ENCODE results near the gene LGALS9.
"Not testable (repeated sequence)": the region's sequence is repeated elsewhere in the genome, so short reads cannot be mapped to it uniquely, and the experiment has no call there.

LGALS9 gene

DNA sequence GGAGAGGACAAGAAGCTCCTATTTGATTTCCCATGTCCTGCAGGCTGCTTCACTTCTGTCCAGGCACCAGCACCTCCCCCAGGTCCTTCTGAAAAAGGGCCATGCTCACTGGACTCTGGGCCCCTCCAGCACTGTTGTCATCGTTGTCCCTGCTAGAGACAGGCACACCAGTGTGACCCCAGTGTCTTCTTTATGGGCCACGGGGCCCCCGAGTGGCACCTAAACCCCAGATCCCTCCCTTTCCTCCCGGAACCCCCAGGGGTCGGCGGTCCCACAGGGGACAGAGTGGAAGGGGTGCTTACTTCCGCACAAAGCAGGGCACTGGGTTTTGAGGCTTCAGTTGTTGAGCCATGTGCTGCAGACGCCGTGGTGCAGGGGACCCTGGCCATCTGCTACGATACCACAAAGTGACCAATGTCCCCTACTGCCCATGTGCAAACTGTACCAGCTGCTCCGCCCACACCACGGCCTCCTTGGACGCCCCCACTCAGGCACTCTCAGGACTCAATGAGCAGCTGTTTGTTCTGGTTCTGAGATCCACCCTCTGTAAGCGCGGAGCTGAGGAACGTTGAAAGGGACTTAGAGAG is 24.6 kb downstream of the LGALS9 start:
- DNase-seq, result not testable (repeated sequence)

DNA sequence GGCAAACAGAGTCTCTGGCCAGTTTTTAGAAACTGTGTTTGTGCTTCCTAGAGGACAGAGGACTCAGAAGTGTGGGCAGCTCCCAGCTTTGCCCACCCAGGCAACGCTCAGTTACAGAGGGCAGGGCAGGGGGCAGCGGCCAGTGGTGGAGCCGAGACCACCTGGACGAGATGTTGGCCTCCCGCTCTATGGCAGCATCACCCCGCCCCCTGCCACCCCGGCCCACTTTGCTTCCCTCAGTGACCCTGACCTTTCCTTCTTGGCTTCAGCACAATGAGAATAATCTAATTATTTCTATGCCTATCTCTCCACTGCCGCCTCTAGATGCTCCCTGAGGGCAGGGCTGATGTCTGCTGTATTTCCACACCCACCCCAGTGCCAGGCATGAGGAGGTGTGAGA is 25.6 kb downstream of the LGALS9 start:
- not testable (repeated sequence) for DNase-seq

DNA sequence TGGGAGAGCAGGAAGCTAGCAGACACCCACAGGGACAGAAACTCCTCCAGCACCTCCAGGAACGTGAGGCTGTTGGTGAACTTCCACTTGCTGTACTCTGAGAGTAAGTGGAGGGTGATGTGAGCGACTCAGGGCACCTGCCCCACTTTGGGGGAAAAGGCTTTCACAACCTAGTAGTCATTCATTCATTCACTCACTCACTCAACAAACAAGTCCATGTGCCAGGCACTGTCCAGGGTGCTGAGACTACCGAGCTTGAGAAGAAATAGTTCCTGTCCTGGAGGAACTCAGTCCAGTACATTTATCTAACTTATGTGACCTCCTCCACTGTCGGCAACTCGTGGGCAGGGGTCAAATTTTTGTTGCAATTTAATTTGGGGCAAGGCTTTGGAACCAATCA is 26.6 kb downstream of the LGALS9 start:
- no peak for DNase-seq

DNA sequence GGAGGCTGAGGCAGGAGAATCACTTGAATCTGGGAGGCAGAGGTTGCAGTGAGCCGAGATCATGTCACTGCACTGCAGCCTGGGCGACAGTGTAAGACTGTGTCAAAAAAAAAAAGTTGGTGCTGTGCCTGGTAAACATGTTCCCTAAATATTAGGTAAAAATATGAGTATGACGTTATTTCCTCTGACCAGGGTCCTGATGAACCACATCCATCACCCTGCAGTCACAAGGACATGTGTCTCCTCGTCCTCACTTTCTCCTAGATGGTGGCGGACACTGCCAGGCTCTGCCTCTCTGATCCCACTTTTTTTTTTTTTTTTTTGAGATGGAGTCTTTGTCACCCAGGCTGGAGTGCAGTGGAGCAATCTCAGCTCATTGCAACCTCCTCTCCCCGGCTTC is 28.7 kb downstream of the LGALS9 start:
- no peak for DNase-seq

DNA sequence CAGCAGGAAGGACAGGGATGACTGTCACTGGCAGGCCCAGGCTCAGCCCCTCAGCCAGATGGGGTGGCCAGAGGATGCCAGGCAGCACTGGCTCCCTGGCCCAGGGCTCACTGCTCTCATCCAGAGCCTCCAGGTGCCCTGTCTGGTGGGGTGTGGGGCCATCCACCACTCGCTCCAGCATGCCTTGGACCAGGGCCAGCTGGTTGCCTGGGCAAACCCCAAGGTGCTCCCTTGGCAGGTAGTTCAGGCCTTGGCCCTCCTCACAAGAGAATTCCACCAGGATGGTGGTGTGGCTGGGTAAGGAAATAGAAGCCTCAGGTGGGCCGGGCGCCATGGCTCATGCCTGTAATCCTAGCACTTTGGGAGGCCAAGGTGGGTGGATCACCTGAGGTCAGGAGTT is 29.4 kb downstream of the LGALS9 start:
- DNase-seq, result no peak

DNA sequence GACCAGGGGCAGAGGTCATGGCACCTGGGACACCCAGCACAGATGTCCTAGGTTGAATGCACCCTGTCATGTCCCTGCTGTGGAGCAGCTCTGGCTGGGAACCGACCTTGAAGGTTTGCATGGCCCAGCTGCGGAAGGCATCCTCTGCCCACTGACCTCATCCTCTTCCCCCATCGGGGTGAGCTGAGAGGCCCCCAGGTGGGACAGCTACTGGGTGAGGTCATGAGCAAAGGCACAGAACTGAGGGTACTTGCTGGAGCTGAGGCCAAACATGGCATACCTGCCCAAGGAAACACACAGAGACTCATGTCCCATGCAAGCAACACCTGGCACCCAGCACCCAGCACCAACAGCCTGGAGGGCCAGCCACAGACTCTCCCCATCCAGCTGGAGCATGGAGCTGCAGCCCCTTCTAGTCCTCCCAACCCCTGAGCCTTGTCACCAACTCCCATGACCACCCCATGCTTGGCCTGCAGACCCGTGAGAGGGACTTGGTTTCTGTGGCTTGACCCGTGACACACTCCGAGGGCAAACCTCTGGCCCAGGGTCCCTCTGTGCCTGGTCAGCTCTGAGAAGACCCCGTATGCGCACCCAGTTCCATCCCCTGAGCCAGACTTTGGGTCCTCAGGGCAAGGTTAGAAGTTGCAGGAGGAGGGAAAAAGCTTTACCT is 33.1 kb downstream of the LGALS9 start:
- DNase-seq, result no peak

DNA sequence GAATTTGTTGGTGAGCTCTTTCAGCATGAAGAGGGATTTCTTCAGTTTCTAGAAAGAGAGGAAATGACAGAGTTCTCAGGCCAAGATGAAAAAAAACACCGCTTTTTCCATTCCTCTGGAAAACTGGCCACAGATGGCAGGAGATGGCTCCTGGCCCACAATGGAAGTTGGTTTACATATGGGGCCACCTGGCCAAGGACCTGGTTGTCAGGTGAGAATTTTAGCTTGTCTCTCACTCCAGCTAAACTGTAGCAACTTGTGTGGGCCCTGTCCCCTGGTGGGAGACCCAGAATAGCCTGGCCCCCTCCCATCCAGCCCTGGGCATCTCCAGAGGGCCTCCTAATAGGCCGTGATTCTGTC is 33.6 kb downstream of the LGALS9 start:
- no peak for DNase-seq

DNA sequence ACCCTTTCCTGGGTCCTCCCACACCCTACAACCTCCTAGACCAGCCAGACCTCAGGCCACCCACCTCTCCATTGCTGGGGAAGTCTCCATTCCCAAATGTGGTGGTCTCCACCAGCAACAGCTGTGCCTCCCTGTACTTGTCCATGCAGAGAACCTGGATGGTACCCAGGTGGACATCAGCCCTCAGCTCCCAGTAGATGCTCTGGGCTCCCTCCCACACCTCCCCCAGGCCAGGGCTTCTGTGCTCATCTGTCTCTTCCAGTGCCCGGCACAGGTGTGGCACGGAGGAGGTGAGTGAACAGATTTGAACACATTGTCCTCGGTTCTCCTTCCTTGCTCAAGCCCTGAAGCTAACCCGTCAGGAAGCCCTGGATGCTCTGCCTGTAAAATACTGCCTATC is 34.6 kb downstream of the LGALS9 start:
- DNase-seq, result no peak

DNA sequence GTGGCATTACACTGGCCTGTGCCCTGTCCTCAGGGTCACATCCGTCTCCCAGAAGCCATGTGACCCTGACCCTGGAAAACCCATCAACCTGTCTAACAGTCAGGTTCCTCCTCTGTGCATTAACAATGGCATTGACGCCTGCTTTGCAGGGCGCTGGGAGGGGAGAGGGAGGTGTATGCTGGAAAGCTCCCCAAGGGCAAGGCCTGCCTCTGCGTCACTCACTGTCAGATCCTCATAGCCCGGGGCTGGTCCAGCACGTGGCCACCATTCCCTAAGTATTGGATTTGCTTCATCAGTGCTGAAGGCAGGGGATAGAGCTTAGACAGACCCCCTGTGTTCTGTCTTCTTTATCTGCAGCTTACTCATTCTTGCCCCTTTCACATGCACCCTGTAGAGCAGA is 35.3 kb downstream of the LGALS9 start:
- DNase-seq, result not testable (repeated sequence)

DNA sequence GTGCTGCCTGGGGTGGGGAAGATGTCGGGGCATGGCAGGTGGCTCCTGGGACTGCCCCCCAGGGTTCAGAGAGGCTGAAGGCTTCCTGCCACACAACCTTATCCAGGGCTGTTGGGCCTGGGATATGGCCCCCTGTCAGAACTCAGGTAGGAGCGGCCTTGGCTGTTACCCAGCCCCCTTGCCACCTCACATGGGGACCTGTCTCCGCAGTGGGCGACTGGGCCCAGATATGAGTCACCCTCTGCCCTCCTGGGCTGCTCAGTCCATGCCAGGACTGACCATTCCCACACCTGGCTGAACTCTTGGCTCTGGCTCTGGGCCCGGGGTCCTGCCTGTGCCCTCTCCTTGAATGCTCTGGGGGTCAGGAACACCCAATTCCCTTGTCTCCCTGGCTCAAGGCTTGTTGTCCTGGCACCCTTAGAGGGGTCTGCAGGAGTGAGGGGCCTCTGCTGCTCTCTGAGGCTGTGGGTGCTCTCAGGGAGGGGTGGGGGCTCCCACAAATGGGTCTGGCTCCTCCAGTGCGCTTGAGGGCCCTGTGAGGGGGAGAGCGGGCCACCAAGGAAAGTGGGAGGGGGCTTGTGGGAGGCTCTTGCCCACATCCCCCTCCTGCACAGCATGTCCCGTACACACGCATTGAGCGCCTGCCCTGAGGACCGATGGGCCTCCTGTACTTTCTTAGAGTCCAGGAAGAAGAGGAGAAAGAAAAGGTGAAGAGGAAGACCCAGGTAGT is 36.0 kb downstream of the LGALS9 start:
- no peak for DNase-seq

DNA sequence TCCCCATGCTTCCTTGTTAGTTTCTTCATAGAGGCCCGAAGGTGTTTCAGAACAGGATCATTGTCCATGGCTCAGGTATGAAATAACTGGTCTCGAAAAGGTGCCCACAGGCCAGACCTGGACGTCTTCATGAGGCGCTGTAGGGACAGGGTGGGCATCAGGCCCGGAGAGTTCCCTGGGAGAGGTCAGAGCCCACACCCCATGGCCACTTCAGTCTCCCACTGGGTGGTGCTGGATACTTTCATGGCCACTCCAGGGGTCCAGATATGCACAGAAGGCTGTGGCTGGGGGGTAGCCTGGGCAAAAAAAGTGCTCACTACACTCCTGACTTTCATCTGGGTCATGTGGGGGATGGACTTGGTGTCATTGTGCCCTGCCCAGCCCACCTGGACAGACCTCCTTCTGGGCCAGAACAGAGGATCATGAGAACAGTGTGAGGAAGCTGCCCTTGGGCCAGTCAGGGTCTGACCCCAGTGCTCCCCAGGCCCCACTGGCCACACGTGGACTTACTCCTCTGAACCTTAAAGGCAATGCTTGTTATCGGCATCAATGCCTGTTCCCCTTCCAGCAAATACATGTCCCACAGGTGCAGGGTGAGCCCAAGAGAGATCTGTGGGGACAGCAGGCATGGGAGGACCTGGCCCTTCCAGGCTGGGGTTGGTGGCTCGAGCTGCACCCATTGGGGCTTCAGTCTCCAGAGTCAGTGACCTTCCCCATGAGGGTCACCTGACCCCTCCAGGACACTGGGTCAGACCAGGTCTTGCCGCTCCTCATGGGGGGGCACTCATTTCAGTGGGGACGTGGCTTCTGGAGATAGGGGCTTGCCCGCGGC is 36.9 kb downstream of the LGALS9 start:
- no peak for DNase-seq

DNA sequence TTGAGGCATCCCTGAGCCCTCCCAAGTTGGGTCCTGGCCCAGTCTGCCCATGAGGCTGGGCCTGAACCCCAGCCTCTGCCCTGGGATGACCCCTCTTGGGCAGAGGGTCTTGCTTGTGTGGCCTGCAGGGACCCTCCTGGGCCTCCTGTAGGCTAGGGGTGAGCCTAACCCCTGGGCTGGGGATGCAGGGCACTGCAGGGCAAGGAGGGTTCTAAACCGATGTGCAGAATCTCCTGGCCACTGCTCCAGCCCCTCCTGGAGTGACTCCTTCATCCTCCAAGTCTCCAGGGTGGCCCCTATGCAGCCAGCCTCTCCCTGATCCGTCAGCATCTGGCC is 37.5 kb downstream of the LGALS9 start:
- no peak for DNase-seq

DNA sequence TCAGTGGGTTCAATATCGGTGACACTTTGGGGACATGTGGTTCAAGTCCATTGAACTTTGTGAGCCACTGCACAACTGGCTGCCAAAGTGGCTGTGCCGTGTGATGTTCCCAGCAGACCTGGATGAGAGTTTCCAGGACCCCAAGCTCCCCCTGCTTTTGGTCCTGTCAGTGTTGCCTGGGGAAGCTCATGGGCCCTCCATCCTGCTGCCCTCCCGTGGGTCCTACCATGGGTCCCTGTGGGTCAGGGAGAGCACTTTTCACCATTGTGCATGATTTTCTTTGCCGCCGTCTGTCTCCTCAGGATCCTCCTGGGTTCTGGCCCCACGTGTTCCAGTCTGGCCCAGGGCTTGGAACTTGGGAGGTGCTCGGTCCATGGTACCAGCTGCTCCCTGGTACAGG is 38.1 kb downstream of the LGALS9 start:
- no peak for DNase-seq

DNA sequence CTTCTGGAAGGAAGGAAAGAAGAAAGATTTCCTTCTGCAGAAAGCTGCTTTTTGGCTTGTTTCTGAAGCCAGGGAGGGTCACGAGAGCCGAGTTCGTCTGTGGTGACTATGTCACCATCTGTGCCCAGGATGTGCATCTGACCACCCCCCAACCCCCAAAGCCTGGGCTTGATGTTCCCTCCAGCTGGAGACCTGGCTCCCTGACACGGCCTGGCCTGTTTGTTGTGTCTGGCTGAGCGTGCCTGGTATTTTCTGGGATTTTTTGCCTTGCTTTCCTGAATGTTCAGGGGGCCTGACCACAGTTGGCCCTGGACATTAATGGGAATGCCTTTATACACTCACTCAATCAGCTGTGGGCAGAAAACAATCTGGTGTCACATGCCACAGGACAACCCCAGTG is 38.9 kb downstream of the LGALS9 start:
- DNase-seq, result no peak

DNA sequence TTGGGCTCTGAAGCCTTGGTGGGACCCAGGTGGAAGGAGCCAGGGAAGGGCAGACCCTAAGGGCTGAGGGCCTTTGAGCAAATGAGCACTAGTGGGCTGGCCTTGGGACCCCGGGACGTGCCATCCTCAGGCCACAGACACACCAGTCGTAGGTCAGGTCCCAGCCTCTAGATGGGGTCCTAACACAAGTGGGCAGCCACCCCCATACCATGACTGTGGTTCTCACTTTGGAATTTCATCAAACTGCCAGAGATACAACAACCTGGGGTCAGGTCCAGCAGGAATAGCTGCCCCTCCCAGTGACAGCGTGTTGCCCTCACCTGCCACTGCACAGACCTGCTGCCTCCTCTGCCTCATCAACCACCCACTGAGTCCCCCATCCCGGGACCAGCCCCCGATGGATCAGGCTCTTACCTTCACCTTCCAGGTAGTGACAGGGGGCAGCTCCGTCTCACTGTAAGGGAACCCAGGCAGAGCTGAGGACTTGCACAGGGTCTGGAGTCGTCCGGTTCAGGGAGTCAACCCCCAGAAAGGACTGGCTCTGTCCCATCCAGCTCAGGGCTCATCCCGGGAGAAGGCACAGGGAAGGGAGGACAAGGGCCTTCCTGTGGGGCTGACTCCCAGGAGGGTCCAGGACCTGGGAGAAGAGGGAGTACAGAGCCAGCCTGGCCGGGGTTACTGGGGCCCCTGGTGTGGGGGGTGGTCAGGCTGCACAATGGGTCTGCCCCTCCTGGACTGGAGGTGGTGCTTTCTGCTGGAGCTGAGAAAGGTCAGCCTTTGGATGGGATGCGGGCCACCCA is 40.0 kb downstream of the LGALS9 start:
- no peak for DNase-seq

DNA sequence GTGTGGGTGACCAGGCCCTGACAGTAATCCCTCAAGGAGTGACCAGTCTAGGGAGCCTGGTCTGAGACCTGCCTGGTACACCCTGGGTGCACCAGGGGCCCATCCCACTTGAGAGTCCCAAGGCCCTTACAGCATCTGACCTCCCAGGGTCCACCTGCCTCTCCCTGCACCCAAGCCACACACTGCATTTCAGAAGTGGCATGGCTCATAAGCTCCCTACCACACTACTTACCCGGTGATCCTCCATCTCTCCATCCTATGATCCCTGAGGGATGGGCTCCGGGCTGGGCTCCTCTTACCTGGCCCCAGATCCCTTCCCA is 40.6 kb downstream of the LGALS9 start:
- DNase-seq, result no peak

DNA sequence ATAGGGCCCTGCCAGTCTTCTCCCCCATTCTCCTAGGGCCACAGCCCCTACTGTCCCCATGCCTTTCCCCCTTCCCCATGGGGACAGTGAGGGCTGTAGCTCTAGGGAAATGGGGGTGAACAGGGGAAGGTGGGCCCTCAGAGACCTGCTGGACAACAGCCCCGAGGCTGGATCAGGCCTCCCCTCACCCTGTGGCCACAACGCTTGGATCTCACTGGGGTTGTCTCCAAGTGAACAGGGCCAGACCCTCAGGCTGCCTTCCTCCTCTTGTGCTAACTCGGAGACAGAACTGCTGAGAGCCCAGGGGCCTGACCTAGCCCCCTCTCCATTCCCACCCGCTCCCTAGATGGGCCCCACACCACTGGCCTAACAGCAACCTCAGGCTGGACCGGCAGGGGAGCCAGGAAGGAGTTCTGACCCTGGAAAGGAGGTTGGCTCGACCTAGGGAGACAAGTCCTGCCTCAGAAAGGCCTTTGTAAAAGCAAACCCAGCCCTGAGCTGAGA is 41.0 kb downstream of the LGALS9 start:
- not testable (repeated sequence) for DNase-seq

DNA sequence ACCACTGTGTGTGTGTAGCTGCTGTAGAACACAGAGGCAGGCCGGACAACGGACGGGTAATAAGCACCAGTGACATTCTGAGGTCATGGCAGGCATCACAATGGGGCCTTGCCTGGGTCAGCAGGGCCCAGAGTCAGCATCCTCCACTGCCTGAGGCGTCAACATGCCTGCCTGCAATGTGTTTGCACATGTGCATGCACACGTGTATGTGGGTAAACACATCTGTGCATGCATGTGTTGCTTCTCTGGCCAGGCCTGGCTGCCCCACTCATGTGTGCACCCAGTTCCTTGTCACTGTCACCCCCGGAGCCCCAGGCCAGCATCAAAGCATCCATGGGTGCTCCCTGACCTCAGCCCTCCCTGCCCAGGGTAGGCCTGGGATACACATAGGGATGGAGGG is 43.3 kb downstream of the LGALS9 start:
- DNase-seq, result no peak

DNA sequence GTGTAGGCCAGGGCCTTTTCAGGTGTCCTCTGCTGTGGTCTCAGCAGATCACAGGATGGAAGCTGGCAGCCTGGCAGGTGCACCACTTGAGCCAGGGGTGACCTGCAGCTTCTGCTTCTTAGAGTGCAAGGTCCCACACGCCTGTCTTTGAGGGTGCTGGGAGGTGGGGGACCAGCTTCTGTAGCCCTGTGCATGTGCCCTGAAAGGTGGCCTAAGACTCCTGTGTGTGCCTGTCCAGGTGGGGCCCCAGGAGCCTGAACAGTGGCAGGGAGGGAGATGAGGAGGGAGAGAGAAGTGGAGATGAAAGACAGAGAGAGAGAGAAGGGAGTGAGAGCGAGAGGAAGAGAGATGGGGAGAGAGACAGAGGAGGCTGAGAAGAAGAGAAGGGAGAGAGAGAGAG is 46.2 kb downstream of the LGALS9 start:
- no peak for DNase-seq

DNA sequence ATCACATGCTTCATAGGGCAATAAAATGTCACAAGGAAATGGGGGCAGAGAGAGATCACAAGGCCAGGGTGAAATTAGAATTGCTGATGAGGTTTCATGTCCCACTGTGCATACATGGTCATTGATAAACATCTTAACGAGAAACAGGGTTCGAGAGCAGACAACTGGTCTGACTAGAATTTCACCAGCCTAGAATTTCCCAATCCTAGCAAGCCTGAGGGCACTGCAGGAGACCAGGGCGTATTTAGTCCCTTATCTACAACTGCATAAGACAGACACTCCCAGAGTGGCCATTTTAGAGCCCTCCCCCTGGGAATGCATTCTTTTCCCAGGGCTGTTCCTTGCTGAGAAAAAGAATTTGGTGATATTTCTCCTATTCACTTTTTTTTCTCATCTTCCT is 55.3 kb downstream of the LGALS9 start:
- DNase-seq, result not testable (repeated sequence)

DNA sequence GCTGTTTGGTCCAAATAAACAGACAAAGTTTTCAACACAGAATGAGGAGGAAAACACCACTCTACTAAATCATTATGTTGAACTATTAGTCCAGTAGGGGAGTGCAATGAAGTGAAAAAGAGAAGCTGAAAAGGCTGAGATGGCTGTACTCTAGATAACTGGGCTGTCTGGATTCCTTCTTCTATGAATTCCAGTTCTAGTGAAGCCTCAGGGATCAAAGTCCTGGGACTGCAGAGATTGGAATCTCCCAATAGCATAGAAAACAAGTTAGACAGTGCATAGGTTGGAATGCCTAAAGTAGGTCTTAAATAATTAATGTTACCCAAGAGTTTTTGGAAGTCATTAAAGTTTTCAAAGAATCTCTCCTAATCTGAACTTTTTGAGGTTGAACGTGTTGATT is 59.9 kb downstream of the LGALS9 start:
- DNase-seq, result no peak

DNA sequence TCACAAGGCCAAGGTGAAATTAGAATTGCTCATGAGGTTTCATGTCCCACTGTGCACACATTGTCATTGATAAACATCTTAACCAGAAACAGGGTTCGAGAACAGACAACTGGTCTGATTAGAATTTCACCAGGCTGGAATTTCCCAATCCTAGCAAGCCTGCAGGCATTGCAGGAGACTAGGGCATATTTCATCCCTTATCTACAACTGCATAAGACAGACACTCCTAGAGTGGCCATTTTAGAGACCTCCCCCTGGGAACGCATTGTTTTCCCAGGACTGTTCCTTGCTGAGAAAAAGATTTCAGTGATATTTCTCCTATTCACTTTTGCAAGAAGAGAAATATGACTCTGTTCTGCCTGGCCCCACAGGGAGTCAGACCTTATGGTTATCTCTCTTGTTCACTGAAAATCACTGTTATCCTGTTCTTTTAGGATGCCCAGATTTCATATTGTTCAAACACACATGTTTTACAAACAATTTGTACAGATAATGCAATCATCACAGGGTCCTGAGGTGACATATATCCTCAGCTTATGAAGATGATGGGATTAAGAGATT is 64.3 kb downstream of the LGALS9 start:
- DNase-seq, result not testable (repeated sequence)

Data from activated T-cell treated with anti-CD3 and anti-CD28 coated beads, Interleukin-2, amount 50 U/mL, for 1 hour (primary cell).